Endothelial cell of umbilical vein (primary cell): Measurements from ENCODE around the gene ARSK. TPM values are rescaled to one million over a fixed set of nuclear protein-coding genes. Genes with fewer than 3 reads are reported as not detected.

Experiments
- BruUV-seq: library from RNA; stranded (reverse); fragments of 400-500 nt; replicated peaks from 2 replicates; lab custom pipeline; 2021; lab: Mats Ljungman, UMichigan
- CTCF ChIA-PET: fragments of 300-600, 350-600 bp; sonication (Branson Sonifier 250); formaldehyde crosslinking; loops from one replicate; lab custom pipeline; 2021; ENCODE audit warnings: antibody characterized with exemption, inconsistent platforms; lab: Charles Lee
- POLR2A ChIA-PET: fragments of 300-600, 350-600 bp; sonication (Branson Sonifier 250); formaldehyde crosslinking; loops from one replicate; lab custom pipeline; 2021; ENCODE audit warnings: antibody characterized with exemption, inconsistent platforms; lab: Charles Lee
- DNase-seq: peaks from one replicate; pipeline ENCODE4 v3.0.0-alpha.2; 2011; ENCODE audit warnings: low read depth, low spot score
- FAIRE-seq: peaks from 2 replicates; lab custom pipeline; 2011; peaks lifted over from hg19 to GRCh38; lab: Jason Lieb, UNC
- H2AFZ ChIP-seq: 2 replicates; pipeline ENCODE4 v1.6.0; 2012; ENCODE audit warnings: low read depth, low read length, control low read depth, inconsistent platforms
- H3K27ac ChIP-seq: 2 replicates; pipeline ENCODE4 v1.5.1; 2011; ENCODE audit warnings: low read depth, mild to moderate bottlenecking, control low read depth, low read length, moderate library complexity; ENCODE audit not compliant: insufficient read depth
- H3K27me3 ChIP-seq, 2 experiments: 2 replicates each; pipeline versions ENCODE4 v1.6.0 to v1.6.1; 2011; ENCODE audit warnings: low read length in 2 of 2, mixed read lengths in 1 of 2; ENCODE audit not compliant: control insufficient read depth in 2 of 2, insufficient read depth in 2 of 2
- H3K36me3 ChIP-seq, 2 experiments: 2 replicates in 1 of 2; 3 replicates in 1 of 2; pipeline ENCODE4 v1.5.1; 2011; ENCODE audit warnings: low read length in 2 of 2, mild to moderate bottlenecking in 1 of 2, moderate library complexity in 1 of 2; ENCODE audit not compliant: control insufficient read depth in 2 of 2, insufficient read depth in 2 of 2; ENCODE audit errors: extremely low read depth in 1 of 2
- H3K4me1 ChIP-seq: 3 replicates; pipeline ENCODE4 v1.5.1; 2011; ENCODE audit warnings: mild to moderate bottlenecking, low read length; ENCODE audit not compliant: control insufficient read depth, insufficient read depth; ENCODE audit errors: extremely low read depth
- H3K4me2 ChIP-seq: 2 replicates; pipeline ENCODE4 v1.6.1; 2011; ENCODE audit warnings: low read length, control low read depth, mixed read lengths; ENCODE audit not compliant: insufficient read depth
- H3K4me3 ChIP-seq, 3 experiments: fragments of 200-600 bp in 1 of 3; sonication (generic), shearing (Covaris generic) in 1 of 3; replicated peaks in 1 of 3; 2 replicates each; pipeline ENCODE4 v1.5.1; 2011 to 2016; ENCODE audit warnings: control low read depth in 3 of 3, low read length in 3 of 3, mild to moderate bottlenecking in 2 of 3, inconsistent platforms in 1 of 3, low read depth in 1 of 3, moderate library complexity in 1 of 3; ENCODE audit not compliant: insufficient read depth in 1 of 3
- H3K79me2 ChIP-seq: 2 replicates; pipeline ENCODE4 v1.6.0; 2012; ENCODE audit warnings: low read length, inconsistent platforms; ENCODE audit not compliant: control insufficient read depth, insufficient read depth
- H3K9ac ChIP-seq: replicated peaks from 2 replicates; pipeline ENCODE3; 2011; ENCODE audit warnings: low read length, control low read depth; ENCODE audit not compliant: insufficient read depth; ENCODE audit errors: extremely low read depth
- H3K9me1 ChIP-seq: replicated peaks from 3 replicates; pipeline ENCODE4 v1.6.0; 2011; ENCODE audit warnings: mild to moderate bottlenecking, low read length; ENCODE audit not compliant: control insufficient read depth, insufficient read depth; ENCODE audit errors: extremely low read depth
- H3K9me3 ChIP-seq: replicated peaks from 2 replicates; pipeline ENCODE4 v1.5.1; 2012; ENCODE audit warnings: low read length, inconsistent platforms; ENCODE audit not compliant: control insufficient read depth, insufficient read depth
- H4K20me1 ChIP-seq: replicated peaks from 2 replicates; pipeline ENCODE3; 2011; ENCODE audit warnings: mild to moderate bottlenecking, low read length; ENCODE audit not compliant: control insufficient read depth, insufficient read depth; ENCODE audit errors: extremely low read depth
- CTCF ChIP-seq, 2 donors: IDR thresholded peaks; 1 replicate in 1 of 2; 2 replicates in 1 of 2; pipeline ENCODE4 v1.5.1; 2011; ENCODE audit warnings: low read length in 2 of 2, mild to moderate bottlenecking in 2 of 2, moderate library complexity in 2 of 2, control low read depth in 1 of 2, inconsistent platforms in 1 of 2, low read depth in 1 of 2; ENCODE audit not compliant: insufficient read depth in 1 of 2; ENCODE audit errors: extremely low read depth in 1 of 2
- EZH2 ChIP-seq: IDR thresholded peaks from 2 replicates; pipeline ENCODE4 v1.6.1; 2012; ENCODE audit warnings: borderline replicate concordance, low read depth, mild to moderate bottlenecking, moderate library complexity, low read length, inconsistent platforms; ENCODE audit not compliant: severe bottlenecking
- FOS ChIP-seq: IDR thresholded peaks from 2 replicates; pipeline ENCODE4 v1.6.1; 2011; ENCODE audit warnings: mild to moderate bottlenecking, low read length, moderate library complexity, borderline replicate concordance; ENCODE audit not compliant: insufficient read depth
- GATA2 ChIP-seq: IDR thresholded peaks from 2 replicates; pipeline ENCODE4 v1.7.0; 2011; ENCODE audit warnings: low read depth, mild to moderate bottlenecking, moderate library complexity, mixed read lengths, low read length; ENCODE audit not compliant: insufficient read length, insufficient read depth
- MAX ChIP-seq: IDR thresholded peaks from 2 replicates; pipeline ENCODE4 v1.6.1; 2011; ENCODE audit not compliant: insufficient read depth, insufficient read length
- MYC ChIP-seq: IDR thresholded peaks from one replicate; pipeline ENCODE4 v1.6.1; 2011; ENCODE audit warnings: mild to moderate bottlenecking, low read depth, low read length
- POLR2AphosphoS5 ChIP-seq: IDR thresholded peaks from 2 replicates; pipeline ENCODE4 v1.6.1; 2012; ENCODE audit warnings: low read depth, mild to moderate bottlenecking, control low read depth, low read length, moderate library complexity; ENCODE audit not compliant: insufficient read depth
- dilution Hi-C: fragments of 300-500 bp; cut with MboI; formaldehyde crosslinking; loops from one replicate; pipeline ENCODE4 v1.15.0; 2019; ENCODE audit warnings: low sequenced_read_pairs; ENCODE audit not compliant: extremely low pct_ligation_motif_present
- intact Hi-C: fragments of 100-400 bp; cut with micrococcal nuclease; formaldehyde crosslinking; loops from one replicate; pipeline ENCODE4 v1.10.0; 2022
- polyA plus RNA-seq, 4 experiments: library from polyadenylated mRNA; depleted of rRNA in 3 of 4; stranded (reverse) in 3 of 4; unstranded in 1 of 4; fragments of >200 nt; gene quantifications; 2 replicates each; pipeline versions ENCODE4 v1.2.1 to v1.2.3, GENCODE V29; 2011 to 2012; ENCODE audit warnings: missing spikeins in 1 of 4
- total RNA-seq: library from RNA; stranded (reverse); gene quantifications from 2 replicates; pipeline ENCODE4 v1.2.3, GENCODE V29; 2021

ARSK gene
- total and polyA plus RNA-seq, 2 donors (not counting 3 experiments of a cell fraction or from before 2014, with no cell fraction given): 3.7 to 4.9 TPM

- dilution Hi-C loops (no loop called here), intact Hi-C loops (loop anchor here (5.0 kb wide), 1 partner anchor 174 kb away; the partner anchor contains the start of gene RHOBTB3)
- ChIA-PET CTCF (no interaction called here), POLR2A (no interaction called here)
- H3K4me3 ChIP-seq: no peak overlapping the region
- no peaks in the 10 kb centered on the region for H4K20me1 ChIP-seq
- TF ChIP-seq MAX (no peak), EZH2 (no peak), MYC (no peak), CTCF (IDR thresholded peaks at IDR 0.05; ENCODE audit: extremely low read depth in 1 of 2, insufficient read depth in 1 of 2, low read depth in 1 of 2, low read length in 2 of 2) (no peak), POLR2AphosphoS5 (no peak)
- H3K27ac ChIP-seq: no peak overlapping the region
- H3K36me3 ChIP-seq: peaks cover 0 to 1% of the 10 kb centered on the region in 2 experiments
- DNase-seq: no peak
- no peaks in the 10 kb centered on the region for H3K9me1 ChIP-seq
- no TSS peak for BruUV-seq
- no peak for FAIRE-seq
- peaks cover 28% of the 10 kb centered on the region for H3K79me2 ChIP-seq
- no peak overlapping the region for H3K9ac ChIP-seq
- no peaks in the 10 kb centered on the region for H3K27me3 ChIP-seq
- no peak overlapping the region for H2AFZ ChIP-seq
- H3K9me3 ChIP-seq: no peaks in the 10 kb centered on the region
- no peak overlapping the region for H3K4me2 ChIP-seq
- peaks cover 15% of the 10 kb centered on the region for H3K4me1 ChIP-seq
Observed at GRCh38 chr5:95557841-95558240, 2.9 kb downstream of the ARSK start.

GRCh38 chr5:95562282-95562681 lies 7.4 kb downstream of the ARSK start:
- intact Hi-C loops: no loop called here
- POLR2A ChIA-PET: no interaction called here
- CTCF ChIA-PET: no interaction called here

More at GRCh38 chr5:95562282-95562681, 7.4 kb downstream of the ARSK start:
- FAIRE-seq (no peak), DNase-seq (no peak)
- no peaks in the 10 kb centered on the region for H3K79me2 ChIP-seq
- dilution Hi-C loops: no loop called here
- H2AFZ ChIP-seq: no peak overlapping the region
- H3K4me1 ChIP-seq: peaks cover 5% of the 10 kb centered on the region
- no peaks in the 10 kb centered on the region for H3K27me3 ChIP-seq
- no peak overlapping the region for H3K4me3 ChIP-seq
- no peaks in the 10 kb centered on the region for H3K9me3 ChIP-seq
- H3K9ac ChIP-seq: no peak overlapping the region
- no peak for TF ChIP-seq EZH2
- TF ChIP-seq GATA2: no peak
- TF ChIP-seq FOS: no peak
- no peak overlapping the region for H3K4me2 ChIP-seq
- no peak overlapping the region for H3K27ac ChIP-seq
- no TSS peak for BruUV-seq
- no peaks in the 10 kb centered on the region for H3K9me1 ChIP-seq
- H3K36me3 ChIP-seq: no peaks in the 10 kb centered on the region
- no peaks in the 10 kb centered on the region for H4K20me1 ChIP-seq
